Right lobe of liver (tissue), 4 donors: ENCODE measurements around the gene GULP1.

Source experiments
- CTCF ChIP-seq, 4 donors: fragments of 200-600 bp in 3 of 4; fragments of 450-650 bp in 1 of 4; IDR thresholded peaks; one replicate each; pipeline versions ENCODE4 v1.5.1 to v1.8.0; 2016 to 2022; ENCODE audit warnings: antibody characterized with exemption in 4 of 4, mild to moderate bottlenecking in 2 of 4
- POLR2A ChIP-seq: fragments of 450-650 bp; IDR thresholded peaks from one replicate; pipeline ENCODE4 v1.6.1; 2017; ENCODE audit warnings: antibody characterized with exemption, mild to moderate bottlenecking
- donor health status: DM: no; HTN: no; CAD: no.
- donor health status: DM: no; HTN: no; CAD: no.
- donor health status: DM: no; HTN: yes; CAD: no.

- TF ChIP-seq CTCF (IDR thresholded peaks at IDR 0.05) = peak; percentile 47 to 77 (median 67)
- TF ChIP-seq POLR2A = no peak
These were observed 77.7 kb downstream of the GULP1 start for GRCh38 chr2:188369365-188369764.
